Gastroesophageal sphincter (tissue), 3 donors: ENCODE data around the gene C19orf53.

Source experiments
- CTCF ChIP-seq, 4 experiments: fragments of 200-600 bp in 2 of 4; fragments of 450-650 bp in 2 of 4; sonication (generic) in 1 of 4; IDR thresholded peaks; one replicate each; pipeline ENCODE4 v1.5.1; 2017 to 2019; ENCODE audit warnings: antibody characterized with exemption in 4 of 4, mild to moderate bottlenecking in 2 of 4, moderate library complexity in 2 of 4
- POLR2A ChIP-seq, 2 donors: fragments of 450-650 bp; IDR thresholded peaks; one replicate each; pipeline ENCODE4 v1.6.1; 2017; ENCODE audit warnings: antibody characterized with exemption in 2 of 2, mild to moderate bottlenecking in 2 of 2, moderate library complexity in 1 of 2

DNA sequence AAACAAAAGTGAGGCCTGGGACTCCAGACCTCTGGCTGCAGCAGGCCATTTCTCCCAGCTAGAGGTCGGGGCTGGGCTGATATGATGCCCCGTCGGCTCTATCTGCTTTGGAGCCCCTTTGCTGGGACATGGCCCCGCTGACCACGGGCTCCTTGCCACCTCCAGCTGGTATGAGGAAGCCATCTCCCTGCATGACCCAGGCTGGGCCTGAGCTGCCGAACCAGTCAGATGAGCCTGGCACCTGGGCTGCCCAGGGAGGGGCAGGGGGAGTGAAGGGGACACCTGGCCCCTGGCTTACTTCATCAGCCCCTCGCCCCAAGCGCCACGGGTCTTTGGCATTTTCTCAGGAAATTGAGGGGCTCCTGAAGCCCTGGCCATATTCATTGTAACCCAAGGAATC lies 28.8 kb downstream of the C19orf53 start:
- TF ChIP-seq CTCF (IDR thresholded peaks at IDR 0.05) (no peak), POLR2A (IDR thresholded peaks at IDR 0.05) (no peak)
